ENCODE measurements around the gene SPTBN1. TPM values are rescaled to one million over a fixed set of nuclear protein-coding genes. Genes with fewer than 3 reads are reported as not detected.
A peak's percentile ranks its signal among the peaks of the same experiment; 100 is the strongest.

The SPTBN1 gene
- total and polyA plus RNA-seq, 9 of the 15 experiments (the other 6 are each of a cell fraction or from before 2014, with no cell fraction given), result 8.9 to 66.8 (median 31.4) TPM

GRCh38 chr2:54706622-54707021 lies 250.5 kb downstream of the SPTBN1 start (continued):
- TF ChIP-seq CREBBP (IDR thresholded peaks at IDR 0.05; ENCODE audit: low read depth, low read length) (no peak), KAT8 (IDR thresholded peaks at IDR 0.05; ENCODE audit: low read depth) (no peak), MBD2 (IDR thresholded peaks at IDR 0.05; ENCODE audit: borderline replicate concordance, low read depth) (no peak), ZNF253 (CRISPR knock-in tag; conservative IDR thresholded peaks at IDR 0.05) (no peak), CHCHD3 (CRISPR knock-in tag; IDR thresholded peaks at IDR 0.05) (no peak), NEUROD1 (IDR thresholded peaks at IDR 0.05; ENCODE audit: borderline replicate concordance, low read depth, low read length, partially characterized antibody) (no peak), SNIP1 (IDR thresholded peaks at IDR 0.05; ENCODE audit: low read depth) (no peak)

DNA sequence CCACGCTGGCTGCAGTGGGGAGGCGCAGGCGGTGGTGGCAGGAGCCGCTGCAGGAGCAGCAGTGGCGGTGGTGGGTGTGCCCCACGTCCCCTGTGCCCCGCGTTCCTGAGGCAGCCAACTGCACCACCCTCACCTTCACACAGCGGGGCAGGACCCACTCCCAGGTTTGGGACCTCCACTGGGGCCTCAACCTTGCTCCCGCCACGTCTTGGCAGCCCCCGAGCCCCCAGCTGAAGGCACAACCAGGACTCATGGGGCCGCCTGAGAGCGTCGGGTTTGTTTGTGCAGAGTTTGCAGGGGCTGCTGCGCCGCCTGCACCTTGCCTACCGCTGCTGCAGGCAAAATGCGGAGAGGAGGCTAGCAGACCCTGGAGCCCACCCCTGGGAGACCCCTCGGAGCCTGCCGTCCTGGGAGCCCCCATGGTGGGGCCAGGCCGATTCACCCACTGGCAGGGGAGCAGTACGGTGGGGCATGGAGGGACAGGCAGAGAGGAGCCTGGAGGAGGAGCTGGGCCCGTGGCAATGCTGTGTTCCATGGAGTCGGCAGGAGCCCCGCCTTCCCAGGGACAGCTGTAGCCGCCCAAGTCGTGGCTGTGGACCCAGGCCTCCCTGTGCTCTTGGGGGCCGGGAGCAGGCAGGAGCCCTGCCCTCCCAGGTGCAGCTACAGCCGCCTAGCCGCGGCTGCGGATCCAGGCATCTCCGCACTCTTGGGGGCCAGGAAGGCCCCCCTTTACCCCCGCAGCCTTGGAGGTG lies 252.6 kb downstream of the SPTBN1 start:
- Histone ChIP-seq H2AFZ (ENCODE audit: low read depth, low read length) (no peak overlapping the region), H3K4me2 (ENCODE audit: insufficient read depth, low read length) (no peak overlapping the region), H3K9me1 (ENCODE audit: control insufficient read depth, insufficient read depth, low read length) (no peaks in the 10 kb centered on the region), H3K9ac (ENCODE audit: insufficient read depth in 1 of 2, low read depth in 2 of 2, low read length in 2 of 2) (peak overlapping the region in 1 of 2 experiments; percentile 66; a peak in 1 of 4 replicates), H3K9me3 (replicated peaks; ENCODE audit: control insufficient read depth, insufficient read depth, low read depth, low read length) (no peaks in the 10 kb centered on the region), H3K27ac (ENCODE audit: extremely low read depth, low read depth, low read length) (no peak overlapping the region), H3K4me1 (replicated peaks in 1 of 2; ENCODE audit: control insufficient read depth in 2 of 2, insufficient read depth in 2 of 2, low read length in 2 of 2) (peaks cover 3 to 16% of the 10 kb centered on the region in 2 experiments; a peak in 3 of 5 replicates), H3K79me2 (ENCODE audit: control insufficient read depth, insufficient read depth, low read length) (no peaks in the 10 kb centered on the region), H3K4me3 (no peak overlapping the region), H4K20me1 (replicated peaks; ENCODE audit: control insufficient read depth, insufficient read depth, low read length) (no peaks in the 10 kb centered on the region), H3K27me3 (ENCODE audit: control insufficient read depth in 2 of 2, insufficient read depth in 2 of 2, low read length in 2 of 2) (peaks cover 23 to 24% of the 10 kb centered on the region in 2 experiments; a peak in 4 of 5 replicates), H3K36me3 (ENCODE audit: control insufficient read depth, insufficient read depth, low read length) (no peaks in the 10 kb centered on the region)
- TF ChIP-seq ZNF780A (CRISPR knock-in tag; IDR thresholded peaks at IDR 0.05) (no peak), SIX5 (IDR thresholded peaks at IDR 0.05; ENCODE audit: borderline replicate concordance in 1 of 2, insufficient read depth in 1 of 2, low read depth in 1 of 2, low read length in 2 of 2) (no peak), POLR2H (tag; IDR thresholded peaks at IDR 0.05; ENCODE audit: low read depth) (no peak), GABPB2 (CRISPR knock-in tag; conservative IDR thresholded peaks at IDR 0.05) (no peak), ZBTB26 (CRISPR knock-in tag; IDR thresholded peaks at IDR 0.05) (no peak), ZNF12 (CRISPR knock-in tag; IDR thresholded peaks at IDR 0.05) (no peak), HNRNPLL (IDR thresholded peaks at IDR 0.05; ENCODE audit: low read depth, low read length, poor library complexity, severe bottlenecking) (no peak), FOXJ3 (CRISPR knock-in tag; IDR thresholded peaks at IDR 0.05) (no peak)
- TF ChIP-seq, protein P1, sequence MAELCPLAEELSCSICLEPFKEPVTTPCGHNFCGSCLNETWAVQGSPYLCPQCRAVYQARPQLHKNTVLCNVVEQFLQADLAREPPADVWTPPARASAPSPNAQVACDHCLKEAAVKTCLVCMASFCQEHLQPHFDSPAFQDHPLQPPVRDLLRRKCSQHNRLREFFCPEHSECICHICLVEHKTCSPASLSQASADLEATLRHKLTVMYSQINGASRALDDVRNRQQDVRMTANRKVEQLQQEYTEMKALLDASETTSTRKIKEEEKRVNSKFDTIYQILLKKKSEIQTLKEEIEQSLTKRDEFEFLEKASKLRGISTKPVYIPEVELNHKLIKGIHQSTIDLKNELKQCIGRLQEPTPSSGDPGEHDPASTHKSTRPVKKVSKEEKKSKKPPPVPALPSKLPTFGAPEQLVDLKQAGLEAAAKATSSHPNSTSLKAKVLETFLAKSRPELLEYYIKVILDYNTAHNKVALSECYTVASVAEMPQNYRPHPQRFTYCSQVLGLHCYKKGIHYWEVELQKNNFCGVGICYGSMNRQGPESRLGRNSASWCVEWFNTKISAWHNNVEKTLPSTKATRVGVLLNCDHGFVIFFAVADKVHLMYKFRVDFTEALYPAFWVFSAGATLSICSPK (IDR thresholded peaks at IDR 0.05; ENCODE audit: borderline replicate concordance), result no peak
- no TSS peak for BruUV-seq (replicated peaks)
- in situ Hi-C loops (cut with MboI), result loop anchor here (5.0 to 10.0 kb wide), 2 partner anchors 186 to 594 kb away; partner anchors contain the start of gene ACYP2
- CTCF ChIA-PET (ENCODE audit: low intra/inter-chr PET ratio), result no interaction called here
- FAIRE-seq (no peak), ATAC-seq (peak; percentile 58), DNase-seq (ENCODE audit: extremely low read depth in 1 of 4, low spot score in 3 of 4) (no peak)
- POLR2A ChIA-PET, result interaction anchor here (0.8 kb wide), 1 partner anchor 60 kb away, joined by 3 read pairs; no protein-coding TSS in a partner anchor
- intact Hi-C loops (cut with micrococcal nuclease), result no loop called here
- WGBS (ENCODE audit: insufficient coverage, low coverage, missing lambda C conversion rate), result 6% methylated on average over 28 of the region's 35 CpGs

Measured in K562 (cell line).